Sigmoid colon (tissue), 4 donors: ENCODE data around the gene CEMIP.

Experiments
- EP300 ChIP-seq, 4 donors: sonication (generic); formaldehyde crosslinking; IDR thresholded peaks; one replicate each; pipeline ENCODE4 v1.6.1; 2017; ENCODE audit warnings: antibody characterized with exemption in 4 of 4
- POLR2A ChIP-seq, 2 donors: fragments of 450-650 bp; IDR thresholded peaks; one replicate each; pipeline ENCODE4 v1.6.1; 2016; ENCODE audit warnings: antibody characterized with exemption in 2 of 2, mild to moderate bottlenecking in 2 of 2, moderate library complexity in 2 of 2
- POLR2AphosphoS5 ChIP-seq, 4 donors: sonication (generic); formaldehyde crosslinking; IDR thresholded peaks; one replicate each; pipeline ENCODE4 v1.6.1; 2017; ENCODE audit warnings: antibody characterized with exemption in 4 of 4
- TF ChIP-seq, protein P1 (sequence below), 4 experiments: fragments of 450-650 bp in 3 of 4; fragments of 200-600 bp in 1 of 4; IDR thresholded peaks; one replicate each; pipeline ENCODE4 v1.5.1; 2016 to 2019; ENCODE audit warnings: antibody characterized with exemption in 4 of 4, mild to moderate bottlenecking in 3 of 4, moderate library complexity in 2 of 4

DNA sequence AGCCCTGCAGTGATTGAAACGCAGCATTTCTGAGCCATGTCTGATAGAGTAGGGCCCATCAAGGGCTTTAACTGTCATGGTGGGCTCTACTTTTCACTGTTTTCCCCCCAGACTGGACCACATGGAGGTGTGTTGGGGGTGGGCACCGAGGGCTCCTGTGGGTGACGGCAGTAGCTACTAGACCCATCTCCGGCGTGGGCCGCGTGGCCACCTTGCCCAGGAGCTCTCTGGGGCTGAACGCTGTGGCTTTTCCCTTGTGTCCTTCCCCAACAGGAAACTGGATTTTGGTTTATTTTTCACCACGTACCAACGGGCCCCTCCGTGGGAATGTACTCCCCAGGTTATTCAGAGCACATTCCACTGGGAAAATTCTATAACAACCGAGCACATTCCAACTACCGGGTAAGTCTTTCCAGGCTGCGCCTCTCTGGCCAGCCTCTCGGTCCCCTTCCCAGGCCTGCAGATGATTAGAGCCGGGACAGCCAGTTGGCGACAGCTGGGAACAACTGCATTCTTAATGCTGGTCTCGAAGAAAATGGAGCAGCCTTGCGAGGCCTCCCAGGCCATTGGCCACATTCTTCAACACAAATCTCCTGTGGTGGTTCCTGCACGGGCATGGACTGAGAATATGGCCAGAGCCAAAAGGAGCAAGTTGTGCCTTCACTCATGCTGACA, 142.7 kb downstream of the CEMIP start:
- TF ChIP-seq, protein P1, sequence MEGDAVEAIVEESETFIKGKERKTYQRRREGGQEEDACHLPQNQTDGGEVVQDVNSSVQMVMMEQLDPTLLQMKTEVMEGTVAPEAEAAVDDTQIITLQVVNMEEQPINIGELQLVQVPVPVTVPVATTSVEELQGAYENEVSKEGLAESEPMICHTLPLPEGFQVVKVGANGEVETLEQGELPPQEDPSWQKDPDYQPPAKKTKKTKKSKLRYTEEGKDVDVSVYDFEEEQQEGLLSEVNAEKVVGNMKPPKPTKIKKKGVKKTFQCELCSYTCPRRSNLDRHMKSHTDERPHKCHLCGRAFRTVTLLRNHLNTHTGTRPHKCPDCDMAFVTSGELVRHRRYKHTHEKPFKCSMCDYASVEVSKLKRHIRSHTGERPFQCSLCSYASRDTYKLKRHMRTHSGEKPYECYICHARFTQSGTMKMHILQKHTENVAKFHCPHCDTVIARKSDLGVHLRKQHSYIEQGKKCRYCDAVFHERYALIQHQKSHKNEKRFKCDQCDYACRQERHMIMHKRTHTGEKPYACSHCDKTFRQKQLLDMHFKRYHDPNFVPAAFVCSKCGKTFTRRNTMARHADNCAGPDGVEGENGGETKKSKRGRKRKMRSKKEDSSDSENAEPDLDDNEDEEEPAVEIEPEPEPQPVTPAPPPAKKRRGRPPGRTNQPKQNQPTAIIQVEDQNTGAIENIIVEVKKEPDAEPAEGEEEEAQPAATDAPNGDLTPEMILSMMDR (IDR thresholded peaks at IDR 0.05), result no peak
- no peak for TF ChIP-seq EP300 (IDR thresholded peaks at IDR 0.05)
- TF ChIP-seq POLR2A (IDR thresholded peaks at IDR 0.05), result no peak
- no peak for TF ChIP-seq POLR2AphosphoS5 (IDR thresholded peaks at IDR 0.05)
